ENCODE results near the gene KLF3.

The KLF3 gene

GRCh38 chr4:38686682-38687081 is 22.7 kb downstream of the KLF3 start:
- POLR2A ChIA-PET: interaction anchor here (1.2 kb wide), 1 partner anchor 12 kb away, joined by 6 read pairs; no protein-coding TSS in a partner anchor
- TF ChIP-seq CTCF (IDR thresholded peaks at IDR 0.05; ENCODE audit: insufficient read depth, low read length, missing control alignments): no peak
- DNase-seq (ENCODE audit: low read depth, low spot score): no peak
- H3K4me3 ChIP-seq (ENCODE audit: low read depth, low read length): no peak overlapping the region
- CTCF ChIA-PET: interaction anchor here (1.5 to 4.5 kb wide), 4 partner anchors 11 to 507 kb away, joined by 3 to 27 read pairs (median 12); no protein-coding TSS in a partner anchor

DNA sequence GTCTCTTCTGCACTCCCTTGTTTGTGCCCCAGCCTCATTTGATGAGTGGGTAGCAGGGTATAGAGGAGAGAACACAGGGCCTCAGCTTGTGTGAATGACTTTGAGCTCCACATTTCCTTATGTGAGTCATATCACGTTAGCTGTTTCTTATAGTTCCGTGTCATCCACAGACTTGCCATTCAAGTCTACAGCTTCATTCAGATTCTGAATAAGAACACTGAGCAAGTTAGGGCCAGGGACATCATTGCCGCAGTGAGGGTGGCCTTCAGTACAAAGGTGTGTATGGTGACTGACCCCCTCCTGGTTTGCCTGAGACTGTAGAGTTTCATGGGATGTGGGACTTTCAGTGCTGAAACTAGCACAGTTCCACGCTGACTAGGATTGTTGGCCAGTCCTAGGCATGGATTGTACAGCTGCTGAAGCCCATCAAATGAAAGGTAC is 23.6 kb downstream of the KLF3 start:
- no peak for DNase-seq (ENCODE audit: low read depth, low spot score)
- no peak overlapping the region for H3K4me3 ChIP-seq (ENCODE audit: low read depth, low read length)
- POLR2A ChIA-PET: interaction anchor here (1.2 kb wide), 1 partner anchor 13 kb away, joined by 6 read pairs; no protein-coding TSS in a partner anchor
- CTCF ChIA-PET: interaction anchor here (0.6 to 4.5 kb wide), 8 partner anchors 9 to 507 kb away, joined by 3 to 27 read pairs (median 4); partner anchors contain the start of gene TLR10
- TF ChIP-seq CTCF (IDR thresholded peaks at IDR 0.05; ENCODE audit: insufficient read depth, low read length, missing control alignments): no peak

- CTCF ChIA-PET: interaction anchor here (1.0 kb wide), 1 partner anchor 522 kb away, joined by 3 read pairs; no protein-coding TSS in a partner anchor
- no peak for TF ChIP-seq CTCF (IDR thresholded peaks at IDR 0.05; ENCODE audit: insufficient read depth, low read length, missing control alignments)
- H3K4me3 ChIP-seq (ENCODE audit: low read depth, low read length): no peak overlapping the region
- no peak for DNase-seq (ENCODE audit: low read depth, low spot score)
- POLR2A ChIA-PET: no interaction called here
These were observed 24.8 kb downstream of the KLF3 start for GRCh38 chr4:38688676-38689355.

DNA sequence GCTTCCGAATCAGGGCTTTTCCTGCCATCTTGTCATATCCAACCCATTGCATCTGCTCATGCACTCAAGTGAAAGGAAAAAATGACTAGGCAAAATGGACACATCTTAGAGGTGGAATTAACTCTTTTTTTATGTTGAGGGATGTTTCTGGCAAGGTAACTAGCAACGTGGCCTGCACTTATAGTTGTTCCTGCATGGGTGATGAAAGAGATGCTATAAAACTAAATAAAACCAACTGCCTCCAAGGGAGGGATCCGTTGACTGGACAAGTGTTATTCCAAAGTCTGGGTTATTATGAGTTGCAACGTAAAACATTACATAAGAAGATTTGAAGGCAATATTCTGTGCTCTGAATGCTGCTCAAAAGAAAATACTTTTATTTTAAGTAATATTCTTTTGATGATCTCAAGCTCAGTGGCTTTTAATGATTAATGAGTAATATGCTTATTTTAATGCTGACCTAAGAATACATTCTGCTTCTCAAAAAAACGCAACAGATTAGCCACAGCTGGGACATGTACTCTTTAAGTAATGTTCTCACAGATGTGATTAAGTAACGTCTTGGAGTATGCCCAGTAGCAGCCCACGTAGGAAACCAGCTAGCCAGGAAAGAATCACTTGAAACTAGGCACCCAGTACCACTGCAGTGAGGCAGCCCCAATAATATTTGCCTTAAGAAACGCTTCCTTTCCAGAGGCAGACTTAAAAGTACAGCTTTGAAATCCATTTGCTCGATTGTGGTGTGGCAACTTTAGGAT is 27.4 kb downstream of the KLF3 start:
- H3K4me3 ChIP-seq (ENCODE audit: low read depth, low read length): no peak overlapping the region
- CTCF ChIA-PET: interaction anchor here (0.6 to 1.9 kb wide), 4 partner anchors 15 to 512 kb away, joined by 3 to 9 read pairs (median 5); no protein-coding TSS in a partner anchor
- POLR2A ChIA-PET: no interaction called here
- TF ChIP-seq CTCF (IDR thresholded peaks at IDR 0.05; ENCODE audit: insufficient read depth, low read length, missing control alignments): no peak
- DNase-seq (ENCODE audit: low read depth, low spot score): peak; percentile 21

DNA sequence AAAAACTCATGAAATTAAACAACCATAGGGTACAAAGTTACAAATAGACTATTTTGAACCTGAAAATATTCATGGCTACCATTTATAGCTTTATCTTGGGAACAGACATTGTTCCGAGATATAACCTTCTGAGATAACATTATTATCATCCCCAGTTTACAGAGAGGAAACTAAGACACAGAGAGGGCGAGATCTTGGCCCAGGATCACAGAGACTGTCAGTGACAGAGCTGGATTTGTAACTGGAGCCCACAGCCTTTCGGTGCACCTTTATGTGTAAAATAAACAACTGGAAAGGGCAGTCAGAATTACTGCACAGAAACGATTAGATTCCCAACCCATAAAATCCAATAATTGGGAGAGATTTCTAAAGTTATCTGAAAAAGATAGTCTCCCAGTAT is 28.4 kb downstream of the KLF3 start:
- H3K4me3 ChIP-seq (ENCODE audit: low read depth, low read length): no peak overlapping the region
- no peak for TF ChIP-seq CTCF (IDR thresholded peaks at IDR 0.05; ENCODE audit: insufficient read depth, low read length, missing control alignments)
- ChIA-PET CTCF (interaction anchor here (0.6 to 1.9 kb wide), 6 partner anchors 8 to 513 kb away, joined by 3 to 10 read pairs (median 4); no protein-coding TSS in a partner anchor), POLR2A (no interaction called here)
- DNase-seq (ENCODE audit: low read depth, low spot score): no peak

GRCh38 chr4:38693569-38693968 is 29.6 kb downstream of the KLF3 start:
- no peak for TF ChIP-seq CTCF (IDR thresholded peaks at IDR 0.05; ENCODE audit: insufficient read depth, low read length, missing control alignments)
- no peak for DNase-seq (ENCODE audit: low read depth, low spot score)
- H3K4me3 ChIP-seq (ENCODE audit: low read depth, low read length): no peak overlapping the region
- ChIA-PET POLR2A (no interaction called here), CTCF (interaction anchor here (0.8 to 1.9 kb wide), 2 partner anchors 21 to 374 kb away, joined by 3 to 10 read pairs; no protein-coding TSS in a partner anchor)
